Parathyroid adenoma (tissue), 2 donors: ENCODE measurements around the gene GOLGA3.
A peak's percentile ranks its signal among the peaks of the same experiment; 100 is the strongest.
"Not testable (repeated sequence)": the region's sequence is repeated elsewhere in the genome, so short reads cannot be mapped to it uniquely, and the experiment has no call there.

Source experiments
- H2AFZ ChIP-seq: fragments of 300-600 bp; sonication (generic); one replicate; pipeline ENCODE4 v1.7.0; 2017; ENCODE audit warnings: antibody characterized with exemption, mild to moderate bottlenecking
- H3K27ac ChIP-seq: fragments of 300-600 bp; sonication (generic); one replicate; pipeline ENCODE4 v1.7.0; 2017
- H3K27me3 ChIP-seq: fragments of 300-600 bp; sonication (generic); one replicate; pipeline ENCODE4 v1.7.0; 2017; ENCODE audit warnings: low read length; ENCODE audit not compliant: control insufficient read depth, insufficient read depth
- H3K36me3 ChIP-seq: fragments of 300-600 bp; sonication (generic); one replicate; pipeline ENCODE4 v1.7.0; 2017; ENCODE audit warnings: low read length; ENCODE audit not compliant: control insufficient read depth, insufficient read depth
- H3K4me1 ChIP-seq: fragments of 300-600 bp; sonication (generic); one replicate; pipeline ENCODE4 v1.7.0; 2017; ENCODE audit warnings: control low read depth
- H3K4me2 ChIP-seq: fragments of 300-600 bp; sonication (generic); one replicate; pipeline ENCODE4 v1.7.0; 2017; ENCODE audit warnings: low read length
- H3K4me3 ChIP-seq: fragments of 300-600 bp; sonication (generic); one replicate; pipeline ENCODE4 v1.7.0; 2017; ENCODE audit warnings: low read depth, low read length
- H3K79me2 ChIP-seq: fragments of 300-600 bp; sonication (generic); one replicate; pipeline ENCODE4 v1.7.0; 2017; ENCODE audit warnings: control low read depth
- H3K9ac ChIP-seq: fragments of 300-600 bp; sonication (generic); one replicate; pipeline ENCODE4 v1.7.0; 2017; ENCODE audit warnings: mild to moderate bottlenecking
- H3K9me3 ChIP-seq: fragments of 300-600 bp; sonication (generic); one replicate; pipeline ENCODE4 v1.7.0; 2017; ENCODE audit warnings: low read length; ENCODE audit not compliant: control insufficient read depth
- TF ChIP-seq, protein P1 (sequence below): fragments of 300-600 bp; sonication (generic); IDR thresholded peaks from one replicate; pipeline ENCODE4 v1.7.0; 2017; ENCODE audit warnings: antibody characterized with exemption, mild to moderate bottlenecking
- donor health status: primary hyperparathyroidism.

GOLGA3 gene

DNA sequence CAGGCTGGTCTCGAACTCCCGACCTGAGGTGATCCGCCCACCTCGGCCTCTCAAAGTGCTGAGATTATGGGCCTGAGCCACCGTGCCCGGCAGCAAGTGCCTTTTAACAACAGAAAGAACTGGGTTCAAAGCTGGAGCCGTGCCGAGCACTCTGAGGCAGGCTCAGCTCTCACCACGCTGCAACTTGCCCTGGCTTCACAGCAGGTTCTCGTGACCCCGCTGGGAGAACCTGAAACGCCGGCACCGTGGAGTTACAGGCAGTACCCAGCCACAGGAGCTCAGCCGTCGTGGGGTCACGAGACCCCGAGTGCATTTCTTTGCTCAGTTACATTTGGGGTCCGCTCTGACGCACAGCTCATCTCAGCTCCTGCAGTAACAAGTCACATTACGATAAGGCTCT is 14.4 kb downstream of the GOLGA3 start:
- Histone ChIP-seq H3K27ac (no peak overlapping the region), H2AFZ (no peak overlapping the region), H3K4me3 (no peak overlapping the region), H3K9ac (no peak overlapping the region), H3K9me3 (no peaks in the 10 kb centered on the region), H3K27me3 (no peaks in the 10 kb centered on the region), H3K4me1 (no peaks in the 10 kb centered on the region), H3K36me3 (no peaks in the 10 kb centered on the region), H3K79me2 (peaks cover 17% of the 10 kb centered on the region), H3K4me2 (no peak overlapping the region)
- TF ChIP-seq, protein P1, sequence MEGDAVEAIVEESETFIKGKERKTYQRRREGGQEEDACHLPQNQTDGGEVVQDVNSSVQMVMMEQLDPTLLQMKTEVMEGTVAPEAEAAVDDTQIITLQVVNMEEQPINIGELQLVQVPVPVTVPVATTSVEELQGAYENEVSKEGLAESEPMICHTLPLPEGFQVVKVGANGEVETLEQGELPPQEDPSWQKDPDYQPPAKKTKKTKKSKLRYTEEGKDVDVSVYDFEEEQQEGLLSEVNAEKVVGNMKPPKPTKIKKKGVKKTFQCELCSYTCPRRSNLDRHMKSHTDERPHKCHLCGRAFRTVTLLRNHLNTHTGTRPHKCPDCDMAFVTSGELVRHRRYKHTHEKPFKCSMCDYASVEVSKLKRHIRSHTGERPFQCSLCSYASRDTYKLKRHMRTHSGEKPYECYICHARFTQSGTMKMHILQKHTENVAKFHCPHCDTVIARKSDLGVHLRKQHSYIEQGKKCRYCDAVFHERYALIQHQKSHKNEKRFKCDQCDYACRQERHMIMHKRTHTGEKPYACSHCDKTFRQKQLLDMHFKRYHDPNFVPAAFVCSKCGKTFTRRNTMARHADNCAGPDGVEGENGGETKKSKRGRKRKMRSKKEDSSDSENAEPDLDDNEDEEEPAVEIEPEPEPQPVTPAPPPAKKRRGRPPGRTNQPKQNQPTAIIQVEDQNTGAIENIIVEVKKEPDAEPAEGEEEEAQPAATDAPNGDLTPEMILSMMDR, result no peak

DNA sequence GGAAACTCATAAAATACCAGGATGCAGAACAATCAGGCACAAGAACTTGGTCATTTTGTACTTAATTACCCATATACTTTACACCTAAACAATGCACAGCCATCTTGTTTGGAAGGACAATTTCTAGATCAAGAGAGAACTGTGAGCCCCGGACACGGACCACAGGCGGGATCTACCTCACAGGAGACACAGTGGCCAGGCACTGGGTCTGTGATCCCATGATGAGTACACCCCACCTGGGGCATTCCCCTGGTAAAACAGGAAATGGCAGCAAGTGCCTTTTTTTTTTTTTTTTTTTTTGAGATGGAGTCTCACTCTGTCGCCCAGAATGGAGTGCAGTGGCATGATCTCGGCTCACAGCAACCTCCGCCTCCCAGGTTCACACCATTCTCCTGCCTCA is 15.2 kb downstream of the GOLGA3 start:
- Histone ChIP-seq H3K4me1 (no peaks in the 10 kb centered on the region), H3K27me3 (no peaks in the 10 kb centered on the region), H3K79me2 (peaks cover 17% of the 10 kb centered on the region), H3K27ac (no peak overlapping the region), H3K4me2 (no peak overlapping the region), H3K9ac (no peak overlapping the region), H3K4me3 (no peak overlapping the region), H3K36me3 (no peaks in the 10 kb centered on the region), H3K9me3 (no peaks in the 10 kb centered on the region), H2AFZ (no peak overlapping the region)
- TF ChIP-seq, protein P1, result no peak

DNA sequence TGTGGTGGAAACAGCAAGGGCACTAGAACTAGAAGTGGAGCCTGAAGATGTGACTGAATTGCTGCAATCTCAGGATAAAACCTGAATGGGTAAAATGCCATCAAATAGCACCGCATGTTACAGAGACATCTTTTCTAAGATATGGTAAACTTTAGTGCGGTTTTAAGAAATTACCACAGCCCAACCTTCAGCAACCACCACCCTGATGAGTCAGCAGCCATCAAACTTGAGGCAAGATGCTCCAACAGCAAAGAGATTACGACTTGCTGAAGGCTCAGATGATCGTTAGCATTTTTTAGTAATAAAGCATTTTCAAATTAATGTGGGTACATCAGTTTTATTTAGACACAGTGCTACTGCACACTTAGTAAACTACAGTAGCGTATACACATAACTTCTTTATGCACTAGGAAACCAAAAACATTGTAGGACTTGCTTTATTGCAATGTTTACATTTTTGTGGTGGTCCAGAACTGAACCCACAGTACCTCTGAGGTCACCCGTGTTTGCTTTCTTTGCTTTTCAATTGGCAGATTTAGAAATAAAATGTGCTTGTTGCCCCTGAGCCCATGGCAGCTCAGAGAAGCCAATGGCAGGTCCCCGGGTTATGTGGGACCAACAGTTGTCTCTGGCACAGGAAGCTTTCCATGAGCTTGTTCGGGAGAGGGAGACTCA is 15.9 kb downstream of the GOLGA3 start:
- no peaks in the 10 kb centered on the region for H3K9me3 ChIP-seq
- no peak overlapping the region for H3K4me2 ChIP-seq
- H3K27me3 ChIP-seq, result no peaks in the 10 kb centered on the region
- no peaks in the 10 kb centered on the region for H3K4me1 ChIP-seq
- H3K79me2 ChIP-seq, result peaks cover 20% of the 10 kb centered on the region
- no peak overlapping the region for H2AFZ ChIP-seq
- no peak overlapping the region for H3K9ac ChIP-seq
- no peaks in the 10 kb centered on the region for H3K36me3 ChIP-seq
- H3K27ac ChIP-seq, result no peak overlapping the region
- TF ChIP-seq, protein P1, result no peak
- no peak overlapping the region for H3K4me3 ChIP-seq

DNA sequence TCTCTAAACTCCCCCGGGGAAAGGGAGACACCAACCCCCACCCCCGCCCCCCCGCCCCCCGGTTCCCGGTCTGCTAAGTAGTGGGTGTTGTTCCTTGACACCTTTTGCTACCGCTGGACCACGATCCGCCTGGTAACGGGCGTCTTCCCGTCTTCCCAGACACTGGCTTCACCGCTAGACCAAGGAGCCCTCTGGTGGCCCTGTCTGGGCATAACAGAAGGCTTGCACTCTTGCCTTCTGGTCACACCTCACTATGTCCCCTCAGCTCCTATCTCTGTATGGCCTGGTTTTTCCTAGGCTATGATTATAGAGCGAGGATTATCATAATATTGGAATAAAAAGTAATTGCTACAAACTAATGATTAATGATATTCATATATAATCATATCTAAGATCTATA is 19.3 kb downstream of the GOLGA3 start:
- TF ChIP-seq, protein P1, result peak; percentile 11
- H3K9ac ChIP-seq, H3K27me3 ChIP-seq, H3K4me3 ChIP-seq, H3K27ac ChIP-seq, H3K9me3 ChIP-seq, H3K4me1 ChIP-seq, H3K36me3 ChIP-seq, H2AFZ ChIP-seq, H3K4me2 ChIP-seq: not testable (repeated sequence)
- H3K79me2 ChIP-seq, result peaks cover 31% of the 10 kb centered on the region
